K562 (cell line): ENCODE results near the gene CFAP20. TPM values are rescaled to one million over a fixed set of nuclear protein-coding genes. Genes with fewer than 3 reads are reported as not detected.

Experiments
- ATAC-seq: fragments of 200-7000 bp; cut with Tn5 transposase; 3 replicates; pipeline ENCODE4 v1.9.1; 2020; ENCODE audit warnings: moderate library complexity
- BruUV-seq: library from RNA; stranded (reverse); fragments of 400-500 nt; replicated peaks from 2 replicates; lab custom pipeline; 2021; lab: Mats Ljungman, UMichigan
- CTCF ChIA-PET: fragments of 300-600 bp; formaldehyde crosslinking; extraction: SDS; loops from one replicate; lab custom pipeline; 2021; ENCODE audit warnings: low intra/inter-chr PET ratio; lab: Yijun Ruan, JAX
- POLR2A ChIA-PET: fragments of 300-600, 350-650 bp; sonication (Branson Sonifier 250); formaldehyde crosslinking; extraction: SDS; loops from one replicate; lab custom pipeline; 2021; ENCODE audit warnings: antibody characterized with exemption, inconsistent platforms; lab: Yijun Ruan, JAX
- DNase-seq, 4 experiments: peaks; one replicate each; pipeline versions ENCODE4 v3.0.0 to v3.0.0-alpha.2; 2011 to 2018; ENCODE audit warnings: low spot score in 3 of 4, mixed read lengths in 3 of 4; ENCODE audit errors: extremely low read depth in 1 of 4
- FAIRE-seq: peaks from 2 replicates; lab custom pipeline; 2011; peaks lifted over from hg19 to GRCh38; lab: Jason Lieb, UNC
- H2AFZ ChIP-seq: 2 replicates; pipeline ENCODE4 v1.6.0; 2011; ENCODE audit warnings: low read depth, low read length, control low read depth, inconsistent platforms
- H3K27ac ChIP-seq: fragments of 200-600 bp; 3 replicates; pipeline ENCODE4 v1.8.0; 2011; ENCODE audit warnings: low read depth, mild to moderate bottlenecking, control low read depth, inconsistent platforms, low read length, moderate library complexity, mixed read lengths; ENCODE audit errors: extremely low read depth
- H3K27me3 ChIP-seq, 2 experiments: fragments of 300-600 bp in 1 of 2; 2 replicates in 1 of 2; 3 replicates in 1 of 2; pipeline versions ENCODE4 v1.6.0 to v1.8.0; 2011; ENCODE audit warnings: inconsistent platforms in 2 of 2, low read length in 2 of 2, mild to moderate bottlenecking in 1 of 2, mixed read lengths in 1 of 2, moderate library complexity in 1 of 2; ENCODE audit not compliant: control insufficient read depth in 2 of 2, insufficient read depth in 2 of 2
- H3K36me3 ChIP-seq: fragments of 300-600 bp; 3 replicates; pipeline ENCODE4 v1.8.0; 2011; ENCODE audit warnings: mild to moderate bottlenecking, low read length, inconsistent platforms; ENCODE audit not compliant: control insufficient read depth, insufficient read depth
- H3K4me1 ChIP-seq, 2 experiments: fragments of 200-600 bp in 1 of 2; replicated peaks in 1 of 2; 2 replicates in 1 of 2; 3 replicates in 1 of 2; pipeline versions ENCODE4 v1.5.1 to v1.8.0; 2011; ENCODE audit warnings: inconsistent platforms in 2 of 2, low read length in 2 of 2, mild to moderate bottlenecking in 1 of 2, mixed read lengths in 1 of 2, moderate library complexity in 1 of 2; ENCODE audit not compliant: control insufficient read depth in 2 of 2, insufficient read depth in 2 of 2
- H3K4me2 ChIP-seq: 2 replicates; pipeline ENCODE4 v1.6.1; 2011; ENCODE audit warnings: low read length, control low read depth, inconsistent platforms, mixed read lengths; ENCODE audit not compliant: insufficient read depth
- H3K4me3 ChIP-seq: fragments of 200-600 bp; sonication (generic), shearing (Covaris generic); 2 replicates; pipeline ENCODE4 v1.5.1; 2016; ENCODE audit warnings: control low read depth, inconsistent platforms
- H3K79me2 ChIP-seq: fragments of 200-600 bp; 3 replicates; pipeline ENCODE4 v1.8.0; 2011; ENCODE audit warnings: low read length, inconsistent platforms; ENCODE audit not compliant: control insufficient read depth, insufficient read depth
- H3K9ac ChIP-seq, 2 experiments: 2 replicates each; pipeline versions ENCODE4 v1.6.0 to v1.6.1; 2011; ENCODE audit warnings: low read depth in 2 of 2, low read length in 2 of 2, control low read depth in 1 of 2, inconsistent platforms in 1 of 2, mild to moderate bottlenecking in 1 of 2, mixed read lengths in 1 of 2; ENCODE audit not compliant: insufficient read depth in 1 of 2
- H3K9me1 ChIP-seq: one replicate; pipeline ENCODE4 v1.6.0; 2011; ENCODE audit warnings: inconsistent platforms, mild to moderate bottlenecking, low read length, moderate library complexity; ENCODE audit not compliant: control insufficient read depth, insufficient read depth
- H3K9me3 ChIP-seq: replicated peaks from 2 replicates; pipeline ENCODE4 v1.5.1; 2011; ENCODE audit warnings: low read depth, low read length, inconsistent platforms; ENCODE audit not compliant: control insufficient read depth, insufficient read depth
- H4K20me1 ChIP-seq: replicated peaks from 2 replicates; pipeline ENCODE4 v1.6.1; 2011; ENCODE audit warnings: low read length, inconsistent platforms, mixed read lengths; ENCODE audit not compliant: control insufficient read depth, insufficient read depth
- SAP30 ChIP-seq: fragments of 200-600 bp; sonication (generic); IDR thresholded peaks from 2 replicates; pipeline ENCODE4 v1.6.1; 2012; ENCODE audit warnings: borderline replicate concordance, low read depth, mild to moderate bottlenecking, moderate library complexity, low read length, control low read depth, inconsistent platforms; ENCODE audit not compliant: insufficient read depth, poor library complexity, severe bottlenecking
- ZFPM2 ChIP-seq: fragments of 250-450 bp; sonication (Bioruptor Pico); IDR thresholded peaks from 2 replicates; pipeline ENCODE4 v1.5.1; 2022; ENCODE audit warnings: mild to moderate bottlenecking
- ZNF165 ChIP-seq: fragments of 250-450 bp; sonication (Bioruptor Pico); IDR thresholded peaks from 2 replicates; pipeline ENCODE4 v1.4.0; 2020; ENCODE audit warnings: borderline replicate concordance
- ZNF316 ChIP-seq: fragments of 450-650 bp; IDR thresholded peaks from 2 replicates; pipeline ENCODE4 v1.6.1; 2016
- ZNF561 ChIP-seq: fragments of 450-650 bp; formaldehyde crosslinking; conservative IDR thresholded peaks from 2 replicates; pipeline ENCODE4 v1.4.0; 2020; ENCODE audit warnings: mild to moderate bottlenecking, moderate library complexity
- whole genome bisulfite sequencing: fragments of 100-300 bp; shearing (Covaris generic); methylation state at CpG from one replicate; pipeline ENCODE4 v1.1.6; 2016; ENCODE audit warnings: low coverage, mixed read lengths; ENCODE audit not compliant: insufficient coverage; ENCODE audit errors: missing lambda C conversion rate; 5-methylcytosine and 5-hydroxymethylcytosine counted together
- in situ Hi-C: fragments of 300-500 bp; cut with MboI; formaldehyde crosslinking; loops from 4 replicates; pipeline ENCODE4 v1.15.0; 2018; ENCODE audit warnings: inconsistent platforms, mixed read lengths
- intact Hi-C: fragments of 100-400 bp; cut with micrococcal nuclease; formaldehyde crosslinking; loops from 2 replicates; pipeline ENCODE4 v1.14.2; 2022
- polyA plus RNA-seq, 8 experiments: library from polyadenylated mRNA; depleted of rRNA in 4 of 8; stranded (reverse) in 5 of 8; unstranded in 3 of 8; fragments of >200 nt; fragmentation: Nextera tagmentation in 2 of 8; fragmentation: Illumina TruSeq in 1 of 8; extraction: Ambion mirVana in 2 of 8; extraction: Trizol in 1 of 8; gene quantifications; 2 replicates each; pipeline versions ENCODE4 v1.2.1 to v1.2.3, GENCODE V29; 2011 to 2014; ENCODE audit warnings: inconsistent platforms in 1 of 8, missing spikeins in 1 of 8
- total RNA-seq, 7 experiments: library from RNA; depleted of rRNA in 6 of 7; stranded (reverse); fragments of >200 nt in 6 of 7; fragmentation: Illumina TruSeq in 2 of 7; extraction: Trizol in 2 of 7; gene quantifications; 2 replicates each; pipeline versions ENCODE4 v1.2.1 to v1.2.3, GENCODE V29; 2011 to 2021; ENCODE audit warnings: low replicate concordance in 1 of 7
- TF ChIP-seq, protein P1 (sequence below), 3 experiments: IDR thresholded peaks in 2 of 3; conservative IDR thresholded peaks in 1 of 3; 2 replicates each; pipeline ENCODE4 v1.5.1; 2011 to 2012; ENCODE audit warnings: low read length in 3 of 3, mild to moderate bottlenecking in 3 of 3, control low read depth in 2 of 3, improper control_type of control experiment in 1 of 3, inconsistent platforms in 1 of 3, low read depth in 1 of 3, mixed read lengths in 1 of 3, moderate library complexity in 1 of 3; ENCODE audit not compliant: insufficient read depth in 2 of 3

CFAP20 gene
- total and polyA plus RNA-seq, 9 of the 15 experiments (the other 6 are each of a cell fraction or from before 2014, with no cell fraction given) = 20.5 to 90.5 (median 75.3) TPM

GRCh38 chr16:58128181-58128631 lies 975 bp downstream of the CFAP20 start:
- Histone ChIP-seq H3K4me3 (peak overlapping the region; percentile 93), H3K4me1 (peaks cover 17 to 32% of the 10 kb centered on the region in 2 experiments; a peak in 4 of 5 replicates), H3K27me3 (no peaks in the 10 kb centered on the region), H3K9me1 (no peaks in the 10 kb centered on the region), H4K20me1 (peaks cover 29% of the 10 kb centered on the region), H3K9me3 (no peaks in the 10 kb centered on the region), H3K9ac (peak overlapping the region; percentile 51 to 99; a peak in 3 of 4 replicates), H2AFZ (no peak overlapping the region), H3K27ac (no peak overlapping the region; the same call in 2 of the 3 replicates), H3K36me3 (peaks cover 3% of the 10 kb centered on the region; the same call in 1 of the 3 replicates), H3K79me2 (peaks cover 58% of the 10 kb centered on the region), H3K4me2 (peak overlapping the region; percentile 92)
- intact Hi-C loops (loop anchor here (10.0 kb wide), 2 partner anchors 137 to 357 kb away; no protein-coding TSS in a partner anchor), in situ Hi-C loops (loop anchor here (10.0 kb wide), 1 partner anchor 113 kb away; no protein-coding TSS in a partner anchor)
- ChIA-PET POLR2A (interaction anchor here (1.0 to 1.8 kb wide), 4 partner anchors 9 to 149 kb away, joined by 4 to 6 read pairs (median 4); no protein-coding TSS in a partner anchor), CTCF (interaction anchor here (1.2 kb wide), 1 partner anchor 106 kb away, joined by 4 read pairs; no protein-coding TSS in a partner anchor)
- FAIRE-seq (no peak), ATAC-seq (no peak), DNase-seq (no peak)
- 1% methylated on average over 6 of the region's 6 CpGs for WGBS
- TF ChIP-seq ZFPM2 (CRISPR knock-in tag) (no peak), ZNF561 (no peak), ZNF165 (no peak)
- BruUV-seq = TSS peak; percentile 48

DNA sequence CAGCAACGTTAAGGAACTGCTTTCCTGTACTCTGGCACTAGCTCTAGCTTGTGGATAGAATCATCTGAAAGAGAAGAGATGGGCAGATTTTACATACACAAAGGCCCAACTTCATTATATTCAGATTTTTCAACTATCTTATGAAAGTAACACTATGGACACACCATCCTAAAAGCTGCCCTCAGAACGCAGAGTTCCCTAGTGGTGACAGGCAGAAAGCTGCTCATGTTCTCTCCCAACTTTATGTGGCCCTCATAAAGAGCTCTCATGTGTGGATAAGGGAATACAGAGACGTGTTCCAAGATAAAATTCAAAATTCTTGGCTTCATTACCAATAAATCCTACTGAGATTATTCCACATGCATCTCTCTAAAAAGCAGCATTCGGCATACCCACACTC lies 1.5 kb downstream of the CFAP20 start:
- intact Hi-C loops (loop anchor here (10.0 kb wide), 2 partner anchors 137 to 357 kb away; no protein-coding TSS in a partner anchor), in situ Hi-C loops (loop anchor here (10.0 kb wide), 1 partner anchor 113 kb away; no protein-coding TSS in a partner anchor)
- H3K4me3 ChIP-seq = peak overlapping the region; percentile 93
- H4K20me1 ChIP-seq = peaks cover 29% of the 10 kb centered on the region
- no peaks in the 10 kb centered on the region for H3K9me1 ChIP-seq
- no peaks in the 10 kb centered on the region for H3K9me3 ChIP-seq
- FAIRE-seq (no peak), DNase-seq (no peak), ATAC-seq (peak; percentile 12; the same call in 1 of the 3 replicates)
- no peak overlapping the region for H2AFZ ChIP-seq
- no peaks in the 10 kb centered on the region for H3K27me3 ChIP-seq
- H3K27ac ChIP-seq = no peak overlapping the region; the same call in 2 of the 3 replicates
- ChIA-PET POLR2A (interaction anchor here (1.0 to 1.8 kb wide), 4 partner anchors 9 to 221 kb away, joined by 3 to 6 read pairs (median 4); no protein-coding TSS in a partner anchor), CTCF (interaction anchor here (1.2 kb wide), 1 partner anchor 106 kb away, joined by 4 read pairs; no protein-coding TSS in a partner anchor)
- H3K4me2 ChIP-seq = peak overlapping the region; percentile 92
- TF ChIP-seq ZNF316 (0 out of 2 replicates have a peak, but pooled peaks have one; percentile 1), SAP30 (no peak)
- TF ChIP-seq, protein P1, sequence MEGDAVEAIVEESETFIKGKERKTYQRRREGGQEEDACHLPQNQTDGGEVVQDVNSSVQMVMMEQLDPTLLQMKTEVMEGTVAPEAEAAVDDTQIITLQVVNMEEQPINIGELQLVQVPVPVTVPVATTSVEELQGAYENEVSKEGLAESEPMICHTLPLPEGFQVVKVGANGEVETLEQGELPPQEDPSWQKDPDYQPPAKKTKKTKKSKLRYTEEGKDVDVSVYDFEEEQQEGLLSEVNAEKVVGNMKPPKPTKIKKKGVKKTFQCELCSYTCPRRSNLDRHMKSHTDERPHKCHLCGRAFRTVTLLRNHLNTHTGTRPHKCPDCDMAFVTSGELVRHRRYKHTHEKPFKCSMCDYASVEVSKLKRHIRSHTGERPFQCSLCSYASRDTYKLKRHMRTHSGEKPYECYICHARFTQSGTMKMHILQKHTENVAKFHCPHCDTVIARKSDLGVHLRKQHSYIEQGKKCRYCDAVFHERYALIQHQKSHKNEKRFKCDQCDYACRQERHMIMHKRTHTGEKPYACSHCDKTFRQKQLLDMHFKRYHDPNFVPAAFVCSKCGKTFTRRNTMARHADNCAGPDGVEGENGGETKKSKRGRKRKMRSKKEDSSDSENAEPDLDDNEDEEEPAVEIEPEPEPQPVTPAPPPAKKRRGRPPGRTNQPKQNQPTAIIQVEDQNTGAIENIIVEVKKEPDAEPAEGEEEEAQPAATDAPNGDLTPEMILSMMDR (IDR thresholded peaks at IDR 0.05 in 2 of 3, conservative IDR thresholded peaks at IDR 0.05 in 1 of 3; ENCODE audit: insufficient read depth in 2 of 3, low read depth in 1 of 3, low read length in 3 of 3) = peak in 1 of 3 experiments; percentile 12; a peak in 1 of 6 replicates
- WGBS = 0% methylated on average over 4 of the region's 4 CpGs
- BruUV-seq = no TSS peak
- H3K79me2 ChIP-seq = peaks cover 60% of the 10 kb centered on the region
- peak overlapping the region in 1 of 2 experiments; percentile 51; a peak in 1 of 4 replicates for H3K9ac ChIP-seq
- peaks cover 17 to 32% of the 10 kb centered on the region in 2 experiments; a peak in 4 of 5 replicates for H3K4me1 ChIP-seq
- H3K36me3 ChIP-seq = peaks cover 3% of the 10 kb centered on the region; the same call in 1 of the 3 replicates
